HL-60 (cell line): Measurements from ENCODE around the gene SLC22A23.
"Not testable (repeated sequence)": the region's sequence is repeated elsewhere in the genome, so short reads cannot be mapped to it uniquely, and the experiment has no call there.

ENCODE experiments used
- DNase-seq, 2 experiments: peaks; one replicate each; pipeline ENCODE4 v3.0.0-alpha.2; 2010 to 2020; ENCODE audit warnings: low read depth in 1 of 2, low spot score in 1 of 2
- H3K27ac ChIP-seq: fragments of 250-450 bp; sonication (Bioruptor Pico); replicated peaks from 2 replicates; pipeline ENCODE4 v1.5.1; 2020; ENCODE audit warnings: mild to moderate bottlenecking, moderate library complexity
- H3K27me3 ChIP-seq: fragments of 250-450 bp; sonication (Bioruptor Pico); 2 replicates; pipeline ENCODE4 v1.5.1; 2021; ENCODE audit warnings: mild to moderate bottlenecking, moderate library complexity; ENCODE audit not compliant: insufficient read depth, poor library complexity, severe bottlenecking
- H3K4me3 ChIP-seq: replicated peaks from 2 replicates; pipeline ENCODE4 v1.5.1; 2011; ENCODE audit warnings: mild to moderate bottlenecking, control low read depth, low read length; ENCODE audit not compliant: insufficient read depth
- CTCF ChIP-seq: IDR thresholded peaks from one replicate; pipeline ENCODE4 v1.5.1; 2011; ENCODE audit warnings: low read length, control low read depth, inconsistent platforms; ENCODE audit not compliant: insufficient read depth
- GABPA ChIP-seq: IDR thresholded peaks from 2 replicates; pipeline ENCODE4 v1.6.1; 2012; ENCODE audit warnings: low read depth
- POLR2AphosphoS5 ChIP-seq: IDR thresholded peaks from 2 replicates; pipeline ENCODE4 v1.6.1; 2012; ENCODE audit warnings: low read depth
- REST ChIP-seq: IDR thresholded peaks from 2 replicates; pipeline ENCODE4 v1.6.1; 2012; ENCODE audit warnings: low read depth; ENCODE audit not compliant: insufficient replicate concordance
- SPI1 ChIP-seq: IDR thresholded peaks from 2 replicates; pipeline ENCODE4 v1.6.1; 2012; ENCODE audit warnings: low read depth, mild to moderate bottlenecking, borderline replicate concordance

Gene SLC22A23

GRCh38 chr6:3381233-3381921 is 75.5 kb downstream of the SLC22A23 start:
- no peak for DNase-seq
- Histone ChIP-seq H3K4me3 (no peak overlapping the region), H3K27ac (no peak overlapping the region), H3K27me3 (peaks cover 3% of the 10 kb centered on the region)
- TF ChIP-seq POLR2AphosphoS5 (no peak), REST (no peak), SPI1 (no peak), CTCF (no peak), GABPA (no peak)

- Histone ChIP-seq H3K27ac (no peak overlapping the region), H3K4me3 (no peak overlapping the region), H3K27me3 (peaks cover 3% of the 10 kb centered on the region)
- TF ChIP-seq SPI1 (no peak), POLR2AphosphoS5 (no peak), REST (no peak), CTCF (no peak), GABPA (no peak)
- no peak for DNase-seq
Measured at GRCh38 chr6:3380344-3381232, 76.3 kb downstream of the SLC22A23 start.

DNA sequence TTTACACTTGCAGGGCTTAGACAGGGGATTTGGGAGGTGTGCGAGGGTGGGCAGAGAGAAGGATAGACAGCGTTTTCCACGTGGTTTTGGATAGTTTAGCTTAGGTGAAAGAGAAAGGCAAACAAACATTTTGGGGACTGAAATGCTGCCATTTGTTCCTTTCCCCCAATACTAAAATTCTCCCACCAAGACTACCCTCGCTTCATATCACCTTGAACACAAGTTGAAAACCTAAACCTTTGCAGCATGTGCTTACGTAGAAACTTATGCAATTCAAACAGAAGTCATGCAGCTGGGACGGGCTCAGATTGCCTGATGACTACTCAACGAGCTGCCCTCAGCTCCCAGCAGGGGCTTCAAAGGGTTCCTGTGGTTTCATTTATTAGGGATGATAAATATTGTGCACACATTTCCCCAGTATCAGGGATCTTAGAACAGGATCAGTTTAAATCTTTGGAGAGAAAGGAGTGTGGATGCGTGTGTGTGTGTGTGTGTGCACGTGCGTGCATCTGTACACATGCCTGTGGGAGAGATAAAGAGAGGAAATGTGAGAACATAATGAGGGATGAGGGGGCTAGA is 77.3 kb downstream of the SLC22A23 start:
- H3K27me3 ChIP-seq = peaks cover 3% of the 10 kb centered on the region
- TF ChIP-seq CTCF = no peak
- no peak for TF ChIP-seq SPI1
- TF ChIP-seq REST = no peak
- TF ChIP-seq POLR2AphosphoS5 = no peak
- TF ChIP-seq GABPA = no peak
- H3K4me3 ChIP-seq = no peak overlapping the region
- no peak for DNase-seq
- no peak overlapping the region for H3K27ac ChIP-seq

- not testable (repeated sequence) for H3K27me3 ChIP-seq, H3K4me3 ChIP-seq, H3K27ac ChIP-seq, DNase-seq
Measured at GRCh38 chr6:3378808-3379207, 78.0 kb downstream of the SLC22A23 start.

- H3K27ac ChIP-seq, DNase-seq: not testable (repeated sequence)
Measured at GRCh38 chr6:3378398-3378782, 78.5 kb downstream of the SLC22A23 start.

More at GRCh38 chr6:3378398-3378782, 78.5 kb downstream of the SLC22A23 start:
- H3K27me3 ChIP-seq, H3K4me3 ChIP-seq: not testable (repeated sequence)
